ENCODE results near the gene SHB. TPM values are rescaled to one million over a fixed set of nuclear protein-coding genes. Genes with fewer than 3 reads are reported as not detected.

Gene SHB
- total RNA-seq, 6 donors from 2014 or later, result 29.3 to 51.2 (median 33.3) TPM

- WGBS, 2 donors, result 75 to 91% methylated on average over 12 to 17 of the region's 17 CpGs
- no peaks in the 10 kb centered on the region for H3K9me3 ChIP-seq
- no peak for ATAC-seq (ENCODE audit: low FRiP score in 2 of 2)
- H3K4me1 ChIP-seq, result peaks cover 74 to 89% (median 84%) of the 10 kb centered on the region in 4 donors
- H3K27me3 ChIP-seq, result no peaks in the 10 kb centered on the region
- no peak for TF ChIP-seq POLR2A (IDR thresholded peaks at IDR 0.05)
- no peak for TF ChIP-seq EP300 (IDR thresholded peaks at IDR 0.05)
- no peak for TF ChIP-seq POLR2AphosphoS5 (IDR thresholded peaks at IDR 0.05)
- TF ChIP-seq, protein P1, sequence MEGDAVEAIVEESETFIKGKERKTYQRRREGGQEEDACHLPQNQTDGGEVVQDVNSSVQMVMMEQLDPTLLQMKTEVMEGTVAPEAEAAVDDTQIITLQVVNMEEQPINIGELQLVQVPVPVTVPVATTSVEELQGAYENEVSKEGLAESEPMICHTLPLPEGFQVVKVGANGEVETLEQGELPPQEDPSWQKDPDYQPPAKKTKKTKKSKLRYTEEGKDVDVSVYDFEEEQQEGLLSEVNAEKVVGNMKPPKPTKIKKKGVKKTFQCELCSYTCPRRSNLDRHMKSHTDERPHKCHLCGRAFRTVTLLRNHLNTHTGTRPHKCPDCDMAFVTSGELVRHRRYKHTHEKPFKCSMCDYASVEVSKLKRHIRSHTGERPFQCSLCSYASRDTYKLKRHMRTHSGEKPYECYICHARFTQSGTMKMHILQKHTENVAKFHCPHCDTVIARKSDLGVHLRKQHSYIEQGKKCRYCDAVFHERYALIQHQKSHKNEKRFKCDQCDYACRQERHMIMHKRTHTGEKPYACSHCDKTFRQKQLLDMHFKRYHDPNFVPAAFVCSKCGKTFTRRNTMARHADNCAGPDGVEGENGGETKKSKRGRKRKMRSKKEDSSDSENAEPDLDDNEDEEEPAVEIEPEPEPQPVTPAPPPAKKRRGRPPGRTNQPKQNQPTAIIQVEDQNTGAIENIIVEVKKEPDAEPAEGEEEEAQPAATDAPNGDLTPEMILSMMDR (IDR thresholded peaks at IDR 0.05), result no peak
- no peak overlapping the region for H3K4me3 ChIP-seq
- no peak for DNase-seq
- H3K27ac ChIP-seq, result peak overlapping the region; percentile 15 to 81 (median 68)
- no peaks in the 10 kb centered on the region for H3K36me3 ChIP-seq
These were observed 46.7 kb downstream of the SHB start for GRCh38 chr9:38022203-38022895.

DNA sequence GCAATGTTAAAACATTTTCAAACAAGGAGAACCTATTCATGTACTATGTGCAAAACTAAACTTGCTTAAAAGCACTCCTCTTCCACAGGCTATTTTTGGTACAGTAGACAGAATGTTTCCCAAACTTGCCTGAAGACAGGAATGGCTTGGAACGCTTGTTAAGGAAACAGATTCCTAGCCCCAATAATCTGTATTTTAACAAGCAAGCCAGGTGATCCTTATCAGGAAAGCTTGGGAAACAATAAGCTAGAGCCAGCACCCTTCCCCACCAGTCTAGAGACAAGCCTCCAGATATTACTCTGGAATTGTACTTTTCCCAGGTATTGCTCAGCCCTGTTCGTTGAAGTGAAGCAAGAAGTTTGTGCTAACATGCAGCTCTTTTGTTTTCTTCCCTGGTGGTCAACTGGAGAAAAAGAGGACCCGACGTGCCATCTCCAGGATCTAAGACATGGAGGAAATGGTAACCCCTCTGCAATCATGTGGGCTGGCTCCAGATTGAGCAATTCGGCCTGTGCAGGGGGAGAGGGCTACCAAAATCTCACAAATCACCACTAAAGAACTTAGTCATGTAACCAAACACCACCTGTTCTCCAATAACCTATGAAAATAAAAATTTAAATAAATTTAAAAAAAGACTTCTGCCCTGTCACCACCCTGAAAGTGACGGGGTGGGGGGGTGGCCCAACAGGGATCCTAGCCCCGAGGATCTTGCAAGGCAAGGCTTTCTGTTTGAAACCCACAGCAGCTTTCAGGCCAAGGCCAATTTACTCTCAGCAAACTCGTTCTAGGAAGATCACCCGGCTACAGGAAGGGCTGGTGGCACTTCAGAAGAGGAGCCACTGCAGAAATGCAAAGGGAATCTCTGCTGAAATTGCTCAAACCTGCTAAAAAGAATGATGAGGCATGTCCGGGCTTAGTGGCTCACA, 48.6 kb downstream of the SHB start:
- Histone ChIP-seq H3K4me3 (no peak overlapping the region), H3K9me3 (no peaks in the 10 kb centered on the region), H3K36me3 (no peaks in the 10 kb centered on the region), H3K27ac (peak overlapping the region in 2 of 4 donors; percentile 36 to 42), H3K4me1 (peaks cover 68 to 89% (median 78%) of the 10 kb centered on the region in 4 donors), H3K27me3 (no peaks in the 10 kb centered on the region)
- TF ChIP-seq POLR2A (IDR thresholded peaks at IDR 0.05) (no peak), EP300 (IDR thresholded peaks at IDR 0.05) (no peak), POLR2AphosphoS5 (IDR thresholded peaks at IDR 0.05) (no peak)
- TF ChIP-seq, protein P1 (IDR thresholded peaks at IDR 0.05), result no peak
- 33 to 51% methylated on average over 10 of the region's 10 CpGs for WGBS, 2 donors
- ATAC-seq (ENCODE audit: low FRiP score in 2 of 2), result no peak
- no peak for DNase-seq

- Histone ChIP-seq H3K9me3 (no peaks in the 10 kb centered on the region), H3K36me3 (peaks cover 0 to 2% (median 1%) of the 10 kb centered on the region in 4 donors), H3K27ac (peak overlapping the region in 3 of 4 donors; percentile 42 to 68 (median 59)), H3K27me3 (no peaks in the 10 kb centered on the region), H3K4me1 (peaks cover 61 to 83% (median 73%) of the 10 kb centered on the region in 4 donors), H3K4me3 (no peak overlapping the region)
- ATAC-seq (ENCODE audit: low FRiP score in 2 of 2) (no peak), DNase-seq (no peak)
- WGBS, 2 donors, result 70 to 71% methylated on average over 3 of the region's 3 CpGs
- TF ChIP-seq POLR2AphosphoS5 (IDR thresholded peaks at IDR 0.05), result no peak
- TF ChIP-seq EP300 (IDR thresholded peaks at IDR 0.05), result no peak
- TF ChIP-seq, protein P1 (IDR thresholded peaks at IDR 0.05), result no peak
- no peak for TF ChIP-seq POLR2A (IDR thresholded peaks at IDR 0.05)
These were observed 49.3 kb downstream of the SHB start for GRCh38 chr9:38019731-38020130.

DNA sequence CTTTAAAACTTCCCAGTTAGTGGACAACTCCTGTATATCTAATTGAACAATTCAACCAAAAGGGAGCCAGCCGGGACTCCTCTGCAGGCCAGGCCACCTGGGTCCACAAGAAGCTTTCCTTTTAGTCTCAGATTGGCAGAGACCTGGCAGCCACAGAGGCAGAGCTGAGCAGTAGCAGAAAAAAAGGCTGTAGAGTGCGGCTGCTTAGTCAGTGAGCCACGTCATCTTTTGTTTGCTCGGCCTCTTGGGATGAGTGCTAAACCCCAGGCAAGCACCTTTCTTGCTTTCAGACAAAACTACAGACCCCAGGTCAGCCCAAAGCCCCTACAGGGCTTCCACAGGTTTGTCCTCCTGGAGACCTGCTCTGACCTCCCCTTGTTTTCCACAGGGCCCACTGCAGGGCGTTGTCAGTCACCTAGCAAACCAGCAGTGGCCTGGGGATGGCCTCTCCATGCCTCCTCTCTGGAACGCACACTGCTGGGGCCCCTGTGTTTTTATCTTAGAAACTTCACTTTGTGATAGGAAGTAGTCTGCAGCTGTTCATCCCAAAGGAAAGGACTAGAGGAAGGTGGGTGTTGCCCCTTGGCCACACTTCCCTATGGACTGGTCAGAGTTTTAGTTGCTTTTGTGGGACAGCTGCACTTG, 49.9 kb downstream of the SHB start:
- WGBS, 2 donors, result 50 to 52% methylated on average over 6 of the region's 6 CpGs
- TF ChIP-seq POLR2A (IDR thresholded peaks at IDR 0.05) (no peak), POLR2AphosphoS5 (IDR thresholded peaks at IDR 0.05) (no peak), EP300 (IDR thresholded peaks at IDR 0.05) (no peak)
- TF ChIP-seq, protein P1 (IDR thresholded peaks at IDR 0.05), result no peak
- no peaks in the 10 kb centered on the region for H3K27me3 ChIP-seq
- H3K27ac ChIP-seq, result peak overlapping the region; percentile 32 to 68 (median 56)
- no peak overlapping the region for H3K4me3 ChIP-seq
- peak in 1 of 2 donors; percentile 81 for DNase-seq
- no peaks in the 10 kb centered on the region for H3K9me3 ChIP-seq
- peaks cover 55 to 77% (median 67%) of the 10 kb centered on the region in 4 donors for H3K4me1 ChIP-seq
- peaks cover 0 to 9% (median 2%) of the 10 kb centered on the region in 4 donors for H3K36me3 ChIP-seq
- ATAC-seq (ENCODE audit: low FRiP score in 2 of 2), result peak; percentile 49 to 55
